Measurements from ENCODE around the gene NR1H2.

DNA sequence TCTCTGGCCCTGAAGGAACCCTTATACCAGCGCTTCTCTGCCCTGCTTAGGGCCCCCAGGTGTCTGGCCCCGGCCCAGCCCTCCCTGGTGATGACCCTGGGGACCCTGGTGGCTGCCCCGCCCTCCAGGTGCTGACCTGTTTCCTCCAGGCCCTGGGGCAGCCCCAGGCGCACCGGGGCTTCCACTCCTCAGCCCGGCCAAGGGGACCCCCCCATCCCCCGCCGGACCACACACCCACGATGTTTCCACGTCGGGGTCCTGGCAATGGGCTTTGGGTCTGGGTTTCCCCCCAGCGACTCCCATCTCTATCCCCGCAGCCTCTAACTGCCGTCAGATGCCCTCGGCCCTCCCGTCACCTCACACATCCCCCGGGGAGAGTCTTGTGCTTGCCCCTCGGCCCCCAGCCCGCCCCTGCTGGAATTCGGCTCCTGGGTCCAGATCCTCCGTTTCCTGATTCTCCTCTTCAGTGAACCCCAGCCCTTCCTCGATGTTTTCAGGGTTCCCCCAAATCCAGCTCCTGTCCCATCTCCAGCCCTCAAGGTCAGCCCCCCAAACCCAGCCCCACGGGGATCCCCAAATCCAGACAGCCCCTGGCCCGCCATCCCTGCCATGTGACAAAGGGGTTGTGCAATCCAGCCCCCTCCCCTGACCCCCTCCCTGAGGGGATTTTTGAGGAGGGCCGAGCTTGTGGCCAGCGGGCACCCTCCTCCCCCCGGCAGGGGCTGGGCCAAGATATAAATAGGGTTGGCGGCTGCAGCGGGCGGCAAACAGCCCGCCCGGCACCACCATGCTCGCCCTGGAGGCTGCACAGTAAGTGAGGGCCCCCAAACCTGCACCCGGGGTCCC is 42.1 kb downstream of the NR1H2 start, which contains the start of gene SPIB:
- TF ChIP-seq POLR2AphosphoS5 (IDR thresholded peaks at IDR 0.05; ENCODE audit: low read depth, low read length) (no peak), TAF1 (IDR thresholded peaks at IDR 0.05; ENCODE audit: borderline replicate concordance, insufficient read depth, low read length) (no peak), REST (IDR thresholded peaks at IDR 0.05; ENCODE audit: insufficient read depth in 1 of 2, low read depth in 2 of 2, low read length in 2 of 2) (no peak), SIN3A (IDR thresholded peaks at IDR 0.05; ENCODE audit: borderline replicate concordance, insufficient read depth, low read length) (no peak), FOXP2 (optimal IDR thresholded peaks at IDR 0.05; ENCODE audit: borderline replicate concordance, extremely low read depth, extremely low read length, insufficient read depth) (no peak)

All from PFSK-1 (cell line).